Spleen (tissue), 11 donors: ENCODE data around the gene TSPAN18. TPM values are rescaled to one million over a fixed set of nuclear protein-coding genes. Genes with fewer than 3 reads are reported as not detected.

Experiments used
- DNase-seq: peaks from one replicate; pipeline ENCODE4 v3.0.0-alpha.2; 2020
- H3K27ac ChIP-seq, 8 donors: fragments of 200-600 bp; sonication (generic) in 7 of 8; 1 replicate in 4 of 8; 2 replicates in 4 of 8; pipeline versions ENCODE4 v1.5.0 to v1.8.0; 2016 to 2021; ENCODE audit warnings: inconsistent platforms in 4 of 8, mild to moderate bottlenecking in 4 of 8, moderate library complexity in 1 of 8
- H3K27me3 ChIP-seq, 7 donors: fragments of 200-600 bp; sonication (generic) in 6 of 7; replicated peaks in 1 of 7; 1 replicate in 4 of 7; 2 replicates in 3 of 7; pipeline versions ENCODE4 v1.5.0 to v1.8.0; 2016 to 2021; ENCODE audit warnings: inconsistent platforms in 3 of 7, mild to moderate bottlenecking in 1 of 7
- H3K36me3 ChIP-seq, 6 donors: fragments of 200-600 bp; sonication (generic) in 5 of 6; 1 replicate in 4 of 6; 2 replicates in 2 of 6; pipeline versions ENCODE4 v1.5.0 to v1.8.0; 2016 to 2021; ENCODE audit warnings: inconsistent platforms in 2 of 6
- H3K4me1 ChIP-seq, 6 donors: fragments of 200-600 bp; sonication (generic) in 5 of 6; 1 replicate in 3 of 6; 2 replicates in 3 of 6; pipeline versions ENCODE4 v1.5.0 to v1.8.0; 2016 to 2021; ENCODE audit warnings: inconsistent platforms in 3 of 6
- H3K4me3 ChIP-seq, 8 donors: fragments of 200-600 bp; sonication (generic) in 7 of 8; 1 replicate in 4 of 8; 2 replicates in 4 of 8; pipeline versions ENCODE4 v1.5.0 to v1.8.0; 2016 to 2021; ENCODE audit warnings: inconsistent platforms in 4 of 8, mild to moderate bottlenecking in 4 of 8, moderate library complexity in 2 of 8
- H3K9me3 ChIP-seq, 8 donors: fragments of 200-600 bp; sonication (generic) in 7 of 8; 1 replicate in 4 of 8; 2 replicates in 4 of 8; pipeline versions ENCODE4 v1.5.0 to v1.8.0; 2016 to 2021; ENCODE audit warnings: inconsistent platforms in 4 of 8
- CTCF ChIP-seq, 11 experiments: fragments of 200-600 bp in 7 of 11; fragments of 450-650 bp in 4 of 11; sonication (generic) in 4 of 11; IDR thresholded peaks in 8 of 11; conservative IDR thresholded peaks in 3 of 11; 1 replicate in 7 of 11; 2 replicates in 4 of 11; pipeline versions ENCODE4 v1.4.0 to v1.8.0; 2016 to 2021; ENCODE audit warnings: antibody characterized with exemption in 11 of 11, inconsistent platforms in 4 of 11, mild to moderate bottlenecking in 1 of 11
- POLR2A ChIP-seq, 3 donors: fragments of 450-650 bp; IDR thresholded peaks; one replicate each; pipeline ENCODE4 v1.5.1; 2017; ENCODE audit warnings: antibody characterized with exemption in 3 of 3, mild to moderate bottlenecking in 1 of 3
- POLR2AphosphoS5 ChIP-seq, 3 donors: sonication (generic); formaldehyde crosslinking; IDR thresholded peaks; one replicate each; pipeline ENCODE4 v1.5.1; 2017; ENCODE audit warnings: antibody characterized with exemption in 3 of 3
- WGBS, 5 donors: extraction: QIAGEN DNeasy Blood & Tissue Kit in 3 of 5; methylation state at CpG; one replicate each; pipeline versions ENCODE4 v1.1.5 to v1.1.7; 2013 to 2018; 5-methylcytosine and 5-hydroxymethylcytosine counted together
- intact Hi-C: fragments of 100-400 bp; cut with DNase I; formaldehyde crosslinking; loops from one replicate; pipeline ENCODE4 v1.15.0; 2023; ENCODE audit warnings: low total_unique reads
- polyA plus RNA-seq, 3 donors: library from polyadenylated mRNA; stranded (reverse); fragments of 200-250 nt; gene quantifications; one replicate each; pipeline ENCODE4 v1.2.1, GENCODE V29; 2013
- total RNA-seq, 7 donors: library from RNA; depleted of rRNA in 3 of 7; stranded (reverse); fragments of >200 nt in 3 of 7; fragmentation: NEBNext Ultra II Directional in 4 of 7; extraction: Animal tissue kit (Norgen Biotek cat#: 25700) in 4 of 7; gene quantifications; one replicate each; pipeline versions ENCODE4 v1.1.0 to v1.2.1, GENCODE V29; 2016 to 2021
- donor health status: healthy with polysubstance abuse.
- donor health status: DM: no; HTN: no; CAD: no; lungs with moderate emphysema.
- donor health status: DM: no; HTN: no; CAD: no.
- donor health status: Bipolar disorder and iron deficiency.
- donor health status: healthy.
- donor health status: DM: no; HTN: no; CAD: no.
- donor health status: DM: yes; HTN: yes; CAD: no.

Gene TSPAN18
- total and polyA plus RNA-seq, 10 donors = 2.1 to 47.5 (median 21.3) TPM

- peaks cover 0 to 17% (median 9%) of the 10 kb centered on the region in 6 donors for H3K4me1 ChIP-seq
- peak overlapping the region in 1 of 8 donors; percentile 10 for H3K4me3 ChIP-seq
- TF ChIP-seq CTCF (IDR thresholded peaks at IDR 0.05 in 8 of 11, conservative IDR thresholded peaks at IDR 0.05 in 3 of 11) = peak; percentile 62 to 86 (median 78)
- no peak for TF ChIP-seq POLR2A (IDR thresholded peaks at IDR 0.05)
- peak in 2 of 3 donors; percentile 47 to 50 for TF ChIP-seq POLR2AphosphoS5 (IDR thresholded peaks at IDR 0.05)
- 36 to 46% (median 39%) methylated on average over 20 to 21 of the region's 21 CpGs for WGBS, 5 donors
- peaks cover 0 to 8% (median 0%) of the 10 kb centered on the region in 8 donors for H3K9me3 ChIP-seq
- DNase-seq = peak; percentile 87
- intact Hi-C loops = loop anchor here (5.0 kb wide), 1 partner anchor 167 kb away; the partner anchor contains the start of gene TSPAN18
- no peak overlapping the region for H3K27ac ChIP-seq
- H3K36me3 ChIP-seq = no peaks in the 10 kb centered on the region
- H3K27me3 ChIP-seq = peaks cover 0 to 20% (median 0%) of the 10 kb centered on the region in 7 donors
These were observed 167.3 kb downstream of the TSPAN18 start for GRCh38 chr11:44893846-44894617.

DNA sequence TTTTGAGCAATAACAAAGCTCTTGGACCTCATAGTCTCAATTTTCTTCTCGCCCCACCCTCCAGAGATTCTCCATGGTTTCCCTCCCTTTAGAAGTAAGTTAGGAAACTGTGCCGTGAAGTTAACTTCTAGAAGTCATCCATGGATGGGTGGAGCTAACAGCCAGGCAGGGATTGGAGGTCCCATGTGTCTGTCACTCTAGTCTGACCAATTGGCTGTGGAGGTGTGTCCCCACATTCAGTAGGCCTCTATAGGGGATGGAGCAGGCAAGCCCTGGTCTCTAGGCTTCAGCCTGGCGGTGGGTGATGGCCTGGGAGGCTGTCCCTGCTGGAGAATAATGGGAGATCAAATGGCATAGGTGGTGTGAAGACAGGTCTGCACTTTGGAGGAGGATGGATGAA, 173.2 kb downstream of the TSPAN18 start:
- H3K36me3 ChIP-seq = no peaks in the 10 kb centered on the region
- no peak overlapping the region for H3K4me3 ChIP-seq
- intact Hi-C loops = no loop called here
- peaks cover 0 to 7% (median 0%) of the 10 kb centered on the region in 7 donors for H3K27me3 ChIP-seq
- DNase-seq = no peak
- TF ChIP-seq POLR2AphosphoS5 (IDR thresholded peaks at IDR 0.05) (no peak), POLR2A (IDR thresholded peaks at IDR 0.05) (no peak), CTCF (IDR thresholded peaks at IDR 0.05 in 8 of 11, conservative IDR thresholded peaks at IDR 0.05 in 3 of 11) (no peak)
- peaks cover 0 to 12% (median 0%) of the 10 kb centered on the region in 8 donors for H3K9me3 ChIP-seq
- no peak overlapping the region for H3K27ac ChIP-seq
- H3K4me1 ChIP-seq = peaks cover 0 to 5% (median 0%) of the 10 kb centered on the region in 6 donors
- 73 to 87% (median 77%) methylated on average over 3 of the region's 3 CpGs for WGBS, 5 donors

DNA sequence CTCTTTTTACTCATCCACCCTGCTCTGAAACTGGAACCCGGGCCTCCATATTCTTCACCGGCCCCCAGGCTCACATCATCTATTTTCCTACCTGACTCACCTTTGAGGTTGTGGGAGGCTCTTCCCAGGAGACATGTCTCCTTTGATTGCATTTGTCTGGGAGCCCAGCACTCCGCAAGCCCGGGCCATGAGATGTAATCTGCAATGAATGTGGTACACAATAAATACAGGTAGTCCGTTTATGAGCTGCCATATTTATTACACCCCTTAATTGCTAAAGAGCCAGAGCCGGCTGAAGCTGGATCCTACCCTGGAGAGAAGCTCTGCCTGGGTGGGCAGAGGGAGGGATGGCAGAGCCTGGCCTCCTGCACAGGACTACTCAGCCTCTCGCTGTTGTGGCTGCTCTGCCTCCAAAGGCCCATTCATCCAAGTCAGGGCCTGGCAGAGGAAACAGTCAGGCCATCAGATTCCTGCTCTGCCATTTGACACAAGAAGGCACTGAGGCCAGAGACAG, 174.4 kb downstream of the TSPAN18 start:
- H3K27ac ChIP-seq = no peak overlapping the region
- no peak for TF ChIP-seq POLR2A (IDR thresholded peaks at IDR 0.05)
- no peak for TF ChIP-seq CTCF (IDR thresholded peaks at IDR 0.05 in 8 of 11, conservative IDR thresholded peaks at IDR 0.05 in 3 of 11)
- no peak for TF ChIP-seq POLR2AphosphoS5 (IDR thresholded peaks at IDR 0.05)
- no peak for DNase-seq
- peaks cover 0 to 12% (median 0%) of the 10 kb centered on the region in 8 donors for H3K9me3 ChIP-seq
- no peaks in the 10 kb centered on the region for H3K27me3 ChIP-seq
- no peaks in the 10 kb centered on the region for H3K36me3 ChIP-seq
- WGBS, 5 donors = 90 to 95% (median 95%) methylated on average over 7 of the region's 7 CpGs
- H3K4me3 ChIP-seq = no peak overlapping the region
- intact Hi-C loops = no loop called here
- H3K4me1 ChIP-seq = peaks cover 0 to 17% (median 0%) of the 10 kb centered on the region in 6 donors

- intact Hi-C loops = no loop called here
- H3K27me3 ChIP-seq = no peaks in the 10 kb centered on the region
- H3K27ac ChIP-seq = no peak overlapping the region
- DNase-seq = no peak
- H3K4me1 ChIP-seq = peaks cover 0 to 18% (median 0%) of the 10 kb centered on the region in 6 donors
- no peaks in the 10 kb centered on the region for H3K36me3 ChIP-seq
- WGBS, 5 donors = 80 to 93% (median 90%) methylated on average over 5 of the region's 5 CpGs
- no peak for TF ChIP-seq CTCF (IDR thresholded peaks at IDR 0.05 in 8 of 11, conservative IDR thresholded peaks at IDR 0.05 in 3 of 11)
- no peak for TF ChIP-seq POLR2AphosphoS5 (IDR thresholded peaks at IDR 0.05)
- no peak for TF ChIP-seq POLR2A (IDR thresholded peaks at IDR 0.05)
- no peak overlapping the region for H3K4me3 ChIP-seq
- H3K9me3 ChIP-seq = peaks cover 0 to 12% (median 0%) of the 10 kb centered on the region in 8 donors
These were observed 175.0 kb downstream of the TSPAN18 start for GRCh38 chr11:44901786-44902185.
